Naive thymus-derived CD4-positive, alpha-beta T cell (primary cell): ENCODE measurements around the gene LRRN2. TPM values are rescaled to one million over a fixed set of nuclear protein-coding genes. Genes with fewer than 3 reads are reported as not detected.

Experiments
- ATAC-seq: fragments of 150-1000 bp; cut with Tn5 transposase; 2 replicates; pipeline ENCODE4 v1.10.0; 2021; ENCODE audit warnings: mild to moderate bottlenecking, moderate library complexity
- CTCF ChIA-PET: fragments of 350-600 bp; sonication (Branson Sonifier 250); formaldehyde crosslinking; loops from one replicate; lab custom pipeline; 2021; ENCODE audit warnings: antibody characterized with exemption; lab: Charles Lee
- POLR2A ChIA-PET: fragments of 350-600 bp; sonication (Branson Sonifier 250); formaldehyde crosslinking; loops from one replicate; lab custom pipeline; 2021; ENCODE audit warnings: antibody characterized with exemption, inconsistent platforms; lab: Charles Lee
- DNase-seq, 9 donors: peaks; one replicate each; pipeline versions ENCODE4 v3.0.0 to v3.0.0-alpha.2; 2020 to 2022; ENCODE audit warnings: mixed read lengths in 1 of 9
- H3K27ac ChIP-seq: one replicate; pipeline ENCODE4 v1.7.0; 2013; ENCODE audit warnings: mild to moderate bottlenecking, low read depth, low read length, moderate library complexity
- H3K27me3 ChIP-seq, 2 donors: one replicate each; pipeline ENCODE4 v1.7.0; 2013; ENCODE audit warnings: low read length in 2 of 2, mild to moderate bottlenecking in 2 of 2, moderate library complexity in 2 of 2; ENCODE audit not compliant: control insufficient read depth in 2 of 2, insufficient read depth in 2 of 2
- H3K36me3 ChIP-seq, 3 experiments: 1 replicate in 2 of 3; 2 replicates in 1 of 3; pipeline ENCODE4 v1.7.0; 2013; ENCODE audit warnings: low read length in 3 of 3, mild to moderate bottlenecking in 3 of 3, moderate library complexity in 1 of 3; ENCODE audit not compliant: insufficient read depth in 3 of 3, control insufficient read depth in 2 of 3
- H3K4me1 ChIP-seq, 2 donors: one replicate each; pipeline ENCODE4 v1.7.0; 2013; ENCODE audit warnings: low read length in 2 of 2, mild to moderate bottlenecking in 2 of 2, moderate library complexity in 1 of 2; ENCODE audit not compliant: control insufficient read depth in 2 of 2, insufficient read depth in 2 of 2
- H3K4me3 ChIP-seq: 2 replicates; pipeline ENCODE4 v1.7.0; 2013; ENCODE audit warnings: mild to moderate bottlenecking, low read length
- H3K9me3 ChIP-seq, 3 experiments: 1 replicate in 2 of 3; 2 replicates in 1 of 3; pipeline ENCODE4 v1.7.0; 2013; ENCODE audit warnings: low read length in 3 of 3; ENCODE audit not compliant: control insufficient read depth in 2 of 3
- H3K27ac Mint-ChIP-seq, 9 donors: one replicate each; pipeline ENCODE4 v1.8.0; 2020 to 2022; ENCODE audit warnings: mixed read lengths in 9 of 9, mild to moderate bottlenecking in 8 of 9, moderate library complexity in 5 of 9, inconsistent platforms in 2 of 9
- H3K27me3 Mint-ChIP-seq, 5 donors: one replicate each; pipeline ENCODE4 v1.8.0; 2021 to 2022; ENCODE audit warnings: mixed read lengths in 5 of 5, mild to moderate bottlenecking in 1 of 5
- H3K36me3 Mint-ChIP-seq, 5 donors: one replicate each; pipeline ENCODE4 v1.8.0; 2020 to 2022; ENCODE audit warnings: mixed read lengths in 5 of 5, mild to moderate bottlenecking in 3 of 5, inconsistent platforms in 1 of 5
- H3K4me1 Mint-ChIP-seq, 7 donors: one replicate each; pipeline ENCODE4 v1.8.0; 2020 to 2022; ENCODE audit warnings: mixed read lengths in 7 of 7, mild to moderate bottlenecking in 3 of 7, inconsistent platforms in 1 of 7
- H3K4me3 Mint-ChIP-seq, 10 donors: one replicate each; pipeline ENCODE4 v1.8.0; 2020 to 2022; ENCODE audit warnings: mild to moderate bottlenecking in 10 of 10, mixed read lengths in 10 of 10, moderate library complexity in 6 of 10, inconsistent platforms in 2 of 10
- H3K9me3 Mint-ChIP-seq, 11 donors: one replicate each; pipeline ENCODE4 v1.8.0; 2020 to 2022; ENCODE audit warnings: mixed read lengths in 11 of 11, mild to moderate bottlenecking in 4 of 11, inconsistent platforms in 1 of 11, moderate library complexity in 1 of 11
- intact Hi-C, 2 donors: fragments of 100-400 bp; cut with micrococcal nuclease; formaldehyde crosslinking; loops; one replicate each; pipeline ENCODE4 v1.15.1; 2023
- polyA plus RNA-seq, 2 donors: library from polyadenylated mRNA; unstranded; fragments of 300-500 nt; fragmentation: Illumina TruSeq; gene quantifications; one replicate each; pipeline ENCODE4 v1.2.3, GENCODE V29; 2021
- total RNA-seq, 6 experiments: library from RNA in 5 of 6; stranded (reverse) in 5 of 6; gene quantifications; 1 replicate in 5 of 6; 2 replicates in 1 of 6; pipeline ENCODE4 v1.2.3 and lab custom pipeline; 2021 to 2026

The LRRN2 gene
- total and polyA plus RNA-seq, 7 experiments from 2014 or later, result 1.3 TPM; not detected in 6

DNA sequence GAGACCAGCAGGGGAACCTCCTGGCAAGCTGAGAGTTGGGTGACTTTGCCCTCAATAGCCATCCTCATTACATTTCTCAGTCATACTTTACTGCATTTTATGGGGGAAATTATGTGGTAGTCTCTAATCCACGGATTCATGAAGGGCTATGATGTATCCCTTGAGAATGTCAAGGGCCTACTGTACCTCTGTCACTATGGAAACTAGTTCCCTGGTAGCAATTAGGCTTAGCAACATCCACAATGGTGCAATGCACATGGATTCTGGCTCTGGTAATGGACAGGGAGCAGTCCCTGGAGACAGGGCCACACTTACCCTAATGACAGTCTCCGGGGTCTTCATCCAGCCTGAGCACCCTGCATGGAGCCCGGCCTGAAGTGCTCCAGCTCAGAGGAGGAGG, 26.5 kb downstream of the LRRN2 start:
- H3K27me3 Mint-ChIP-seq, result peaks cover 0 to 23% (median 6%) of the 10 kb centered on the region in 5 donors
- H3K4me1 ChIP-seq, result no peaks in the 10 kb centered on the region
- no peaks in the 10 kb centered on the region for H3K36me3 Mint-ChIP-seq

DNA sequence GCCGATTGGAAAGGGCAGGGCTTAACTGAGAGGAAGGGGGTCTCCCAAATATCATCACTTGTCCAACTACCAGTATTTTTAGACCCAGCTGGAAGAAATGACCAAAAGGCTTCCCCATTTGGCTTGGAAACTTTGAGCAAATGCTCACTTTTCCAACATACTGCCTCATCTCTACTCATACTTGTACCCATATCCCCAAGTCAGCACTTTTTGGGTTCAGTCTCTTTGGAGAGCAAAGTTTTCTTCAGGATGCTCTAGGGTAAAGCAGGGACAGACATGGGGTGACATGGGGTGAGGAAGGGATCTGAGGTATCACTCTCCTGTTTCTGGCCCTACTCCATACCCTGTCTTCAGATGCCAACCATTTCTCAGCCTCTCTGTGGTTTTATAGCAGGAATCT, 27.2 kb downstream of the LRRN2 start:
- Histone ChIP-seq H3K36me3 (no peaks in the 10 kb centered on the region), H3K27me3 (no peaks in the 10 kb centered on the region), H3K9me3 (no peaks in the 10 kb centered on the region), H3K27ac (no peak overlapping the region), H3K4me1 (no peaks in the 10 kb centered on the region), H3K4me3 (no peak overlapping the region)
- Mint-ChIP-seq H3K27me3 (peaks cover 0 to 24% (median 7%) of the 10 kb centered on the region in 5 donors), H3K27ac (no peak overlapping the region), H3K4me1 (no peaks in the 10 kb centered on the region), H3K4me3 (no peak overlapping the region), H3K9me3 (no peaks in the 10 kb centered on the region), H3K36me3 (no peaks in the 10 kb centered on the region)
- CTCF ChIA-PET, result no interaction called here
- intact Hi-C loops, result no loop called here
- DNase-seq (no peak), ATAC-seq (no peak)
- POLR2A ChIA-PET, result no interaction called here

More for the DNA sequence above, 26.5 kb downstream of the LRRN2 start:
- Histone ChIP-seq H3K36me3 (no peaks in the 10 kb centered on the region), H3K27me3 (no peaks in the 10 kb centered on the region), H3K27ac (no peak overlapping the region), H3K4me3 (no peak overlapping the region), H3K9me3 (no peaks in the 10 kb centered on the region)
- no peaks in the 10 kb centered on the region for H3K4me1 Mint-ChIP-seq
- no peaks in the 10 kb centered on the region for H3K9me3 Mint-ChIP-seq
- intact Hi-C loops, result no loop called here
- no peak overlapping the region for H3K4me3 Mint-ChIP-seq
- ChIA-PET POLR2A (no interaction called here), CTCF (no interaction called here)
- no peak for DNase-seq
- H3K27ac Mint-ChIP-seq, result peak overlapping the region in 1 of 9 donors; percentile 10
- ATAC-seq, result no peak

DNA sequence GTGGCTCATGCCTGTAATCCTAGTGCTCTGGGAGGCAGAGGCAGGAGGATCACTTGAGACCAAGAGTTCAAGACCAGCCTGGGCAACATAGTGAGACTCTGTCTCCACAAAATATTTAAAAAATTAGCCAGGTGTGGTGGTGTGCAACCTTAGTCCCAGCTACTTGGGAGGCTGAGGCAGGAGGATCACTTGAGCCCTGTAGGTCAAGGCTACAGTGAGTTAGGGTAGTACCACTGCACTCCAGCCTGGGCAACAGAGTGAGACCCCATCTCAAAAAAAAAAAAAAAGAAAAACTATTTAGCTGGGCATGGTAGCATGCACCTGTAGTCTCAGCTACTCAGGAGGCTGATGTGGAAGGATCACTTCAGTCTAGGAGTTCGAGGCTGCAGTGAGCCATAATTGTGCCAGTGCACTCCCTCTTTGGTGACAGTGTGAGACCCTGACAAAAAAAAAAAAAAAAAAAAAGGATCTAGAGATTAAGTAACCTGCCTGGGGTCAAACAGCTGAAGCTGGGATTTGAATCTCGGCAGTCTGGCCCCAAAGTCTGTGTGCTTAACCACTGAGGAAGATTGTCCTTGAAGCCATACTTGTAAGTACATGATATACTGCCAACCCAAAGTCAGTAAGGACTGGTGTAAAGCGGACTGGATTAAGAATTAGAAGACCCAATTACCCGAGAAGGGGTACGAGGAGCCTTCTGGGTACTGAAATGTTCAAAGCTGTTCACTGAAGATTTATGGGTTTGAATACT, 31.8 kb downstream of the LRRN2 start:
- Mint-ChIP-seq H3K9me3 (no peaks in the 10 kb centered on the region), H3K27me3 (peaks cover 0 to 30% (median 12%) of the 10 kb centered on the region in 5 donors), H3K36me3 (no peaks in the 10 kb centered on the region), H3K27ac (peak overlapping the region in 1 of 9 donors; percentile 46), H3K4me1 (no peaks in the 10 kb centered on the region), H3K4me3 (no peak overlapping the region)
- intact Hi-C loops, result no loop called here
- no peak for DNase-seq
- no peaks in the 10 kb centered on the region for H3K4me1 ChIP-seq
- H3K27ac ChIP-seq, result no peak overlapping the region
- H3K4me3 ChIP-seq, result no peak overlapping the region
- no peaks in the 10 kb centered on the region for H3K9me3 ChIP-seq
- ChIA-PET POLR2A (no interaction called here), CTCF (no interaction called here)
- no peaks in the 10 kb centered on the region for H3K27me3 ChIP-seq
- no peak for ATAC-seq
- H3K36me3 ChIP-seq, result no peaks in the 10 kb centered on the region

GRCh38 chr1:204652497-204652896, 33.0 kb downstream of the LRRN2 start:
- H3K27me3 Mint-ChIP-seq, result peaks cover 0 to 27% (median 12%) of the 10 kb centered on the region in 5 donors
- no peaks in the 10 kb centered on the region for H3K36me3 ChIP-seq
- no peak for DNase-seq

GRCh38 chr1:204651843-204652421, 33.6 kb downstream of the LRRN2 start:
- Histone ChIP-seq H3K27me3 (no peaks in the 10 kb centered on the region), H3K9me3 (no peaks in the 10 kb centered on the region), H3K4me1 (no peaks in the 10 kb centered on the region), H3K36me3 (no peaks in the 10 kb centered on the region), H3K4me3 (no peak overlapping the region), H3K27ac (no peak overlapping the region)
- peak overlapping the region in 1 of 9 donors; percentile 30 for H3K27ac Mint-ChIP-seq
- ATAC-seq, result no peak
- H3K27me3 Mint-ChIP-seq, result peaks cover 0 to 32% (median 12%) of the 10 kb centered on the region in 5 donors
- peaks cover 0 to 3% (median 0%) of the 10 kb centered on the region in 11 donors for H3K9me3 Mint-ChIP-seq
- no peak for DNase-seq
- H3K4me1 Mint-ChIP-seq, result peaks cover 0 to 5% (median 0%) of the 10 kb centered on the region in 7 donors
- POLR2A ChIA-PET, result no interaction called here
- intact Hi-C loops, result no loop called here
- H3K36me3 Mint-ChIP-seq, result no peaks in the 10 kb centered on the region
- no peak overlapping the region for H3K4me3 Mint-ChIP-seq
- CTCF ChIA-PET, result no interaction called here

More at GRCh38 chr1:204652497-204652896, 33.0 kb downstream of the LRRN2 start:
- H3K4me1 Mint-ChIP-seq, result peaks cover 0 to 1% (median 0%) of the 10 kb centered on the region in 7 donors
- no peak overlapping the region for H3K27ac Mint-ChIP-seq
- POLR2A ChIA-PET, result no interaction called here
- H3K36me3 Mint-ChIP-seq, result no peaks in the 10 kb centered on the region
- no peaks in the 10 kb centered on the region for H3K9me3 Mint-ChIP-seq
- CTCF ChIA-PET, result no interaction called here
- Histone ChIP-seq H3K4me3 (no peak overlapping the region), H3K9me3 (no peaks in the 10 kb centered on the region), H3K27me3 (no peaks in the 10 kb centered on the region), H3K27ac (no peak overlapping the region), H3K4me1 (no peaks in the 10 kb centered on the region)
- no peak for ATAC-seq
- intact Hi-C loops, result no loop called here
- no peak overlapping the region for H3K4me3 Mint-ChIP-seq

- H3K27me3 Mint-ChIP-seq, result peaks cover 3 to 35% (median 12%) of the 10 kb centered on the region in 5 donors
- H3K4me1 Mint-ChIP-seq, result peaks cover 0 to 5% (median 0%) of the 10 kb centered on the region in 7 donors
These were observed 34.5 kb downstream of the LRRN2 start for GRCh38 chr1:204650911-204651570.

More at GRCh38 chr1:204650911-204651570, 34.5 kb downstream of the LRRN2 start:
- H3K27me3 ChIP-seq, result no peaks in the 10 kb centered on the region
- no peaks in the 10 kb centered on the region for H3K9me3 ChIP-seq
- no peak overlapping the region for H3K27ac ChIP-seq
- H3K27ac Mint-ChIP-seq, result no peak overlapping the region
- CTCF ChIA-PET, result no interaction called here
- no peaks in the 10 kb centered on the region for H3K4me1 ChIP-seq
- peaks cover 0 to 3% (median 0%) of the 10 kb centered on the region in 11 donors for H3K9me3 Mint-ChIP-seq
- DNase-seq (no peak), ATAC-seq (no peak)
- no peak overlapping the region for H3K4me3 Mint-ChIP-seq
- H3K4me3 ChIP-seq, result no peak overlapping the region
- no peaks in the 10 kb centered on the region for H3K36me3 Mint-ChIP-seq
- intact Hi-C loops, result no loop called here
- POLR2A ChIA-PET, result no interaction called here
- H3K36me3 ChIP-seq, result no peaks in the 10 kb centered on the region
